ENCODE measurements around the gene S100A2. TPM values are rescaled to one million over a fixed set of nuclear protein-coding genes. Genes with fewer than 3 reads are reported as not detected.

S100A2 gene
- total and polyA plus RNA-seq, 2 of the 13 experiments (the other 11 are each of a cell fraction or from before 2014, with no cell fraction given) = 1.2 TPM

GRCh38 chr1:153612111-153612754 is 46.6 kb upstream of the S100A2 start (continued):
- TF ChIP-seq ZNF891 (CRISPR knock-in tag; IDR thresholded peaks at IDR 0.05) (peak; percentile 23; the same call in 1 of the 2 replicates), THAP11 (CRISPR knock-in tag; IDR thresholded peaks at IDR 0.05) (no peak), RFXAP (CRISPR knock-in tag; IDR thresholded peaks at IDR 0.05; ENCODE audit: borderline replicate concordance) (0 out of 2 replicates have a peak, but pooled peaks have one; percentile 33), GZF1 (CRISPR knock-in tag; IDR thresholded peaks at IDR 0.05) (no peak), GATA4 (IDR thresholded peaks at IDR 0.05; ENCODE audit: borderline replicate concordance, low read depth) (0 out of 2 replicates have a peak, but pooled peaks have one; percentile 19), ZNF788 (CRISPR knock-in tag; IDR thresholded peaks at IDR 0.05; ENCODE audit: borderline replicate concordance) (peak; percentile 23; the same call in 1 of the 2 replicates), CBFB (CRISPR knock-in tag; IDR thresholded peaks at IDR 0.05) (no peak), SALL1 (CRISPR knock-in tag; IDR thresholded peaks at IDR 0.05) (peak; percentile 3; the same call in 1 of the 2 replicates), BORCS8-MEF2B (CRISPR knock-in tag; IDR thresholded peaks at IDR 0.05) (0 out of 2 replicates have a peak, but pooled peaks have one; percentile 13), CENPX (CRISPR knock-in tag; IDR thresholded peaks at IDR 0.05) (no peak), FOXC1 (CRISPR knock-in tag; IDR thresholded peaks at IDR 0.05; ENCODE audit: borderline replicate concordance) (peak; percentile 28; the same call in 1 of the 2 replicates), SMAD1 (CRISPR knock-in tag; IDR thresholded peaks at IDR 0.05; ENCODE audit: borderline replicate concordance, low read depth) (0 out of 2 replicates have a peak, but pooled peaks have one; percentile 11), ZNF546 (CRISPR knock-in tag; conservative IDR thresholded peaks at IDR 0.05) (0 out of 2 replicates have a peak, but pooled peaks have one; percentile 28), POLR2G (IDR thresholded peaks at IDR 0.05; ENCODE audit: low read depth, low read length) (0 out of 2 replicates have a peak, but pooled peaks have one; percentile 8), ZSCAN21 (CRISPR knock-in tag; IDR thresholded peaks at IDR 0.05; ENCODE audit: borderline replicate concordance) (no peak), DNMT3B (CRISPR knock-in tag; conservative IDR thresholded peaks at IDR 0.05) (no peak), KDM5B (CRISPR knock-in tag; IDR thresholded peaks at IDR 0.05; ENCODE audit: borderline replicate concordance) (0 out of 2 replicates have a peak, but pooled peaks have one; percentile 8), ZBTB7A (CRISPR knock-in tag; IDR thresholded peaks at IDR 0.05) (0 out of 2 replicates have a peak, but pooled peaks have one; percentile 12), HNF4A (CRISPR knock-in tag; IDR thresholded peaks at IDR 0.05) (no peak), ZBTB42 (CRISPR knock-in tag; IDR thresholded peaks at IDR 0.05) (0 out of 2 replicates have a peak, but pooled peaks have one; percentile 77)
- TF ChIP-seq, protein P1, sequence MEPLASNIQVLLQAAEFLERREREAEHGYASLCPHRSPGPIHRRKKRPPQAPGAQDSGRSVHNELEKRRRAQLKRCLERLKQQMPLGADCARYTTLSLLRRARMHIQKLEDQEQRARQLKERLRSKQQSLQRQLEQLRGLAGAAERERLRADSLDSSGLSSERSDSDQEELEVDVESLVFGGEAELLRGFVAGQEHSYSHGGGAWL (CRISPR knock-in tag; IDR thresholded peaks at IDR 0.05) = 0 out of 2 replicates have a peak, but pooled peaks have one; percentile 18
- TF ChIP-seq, protein P2, sequence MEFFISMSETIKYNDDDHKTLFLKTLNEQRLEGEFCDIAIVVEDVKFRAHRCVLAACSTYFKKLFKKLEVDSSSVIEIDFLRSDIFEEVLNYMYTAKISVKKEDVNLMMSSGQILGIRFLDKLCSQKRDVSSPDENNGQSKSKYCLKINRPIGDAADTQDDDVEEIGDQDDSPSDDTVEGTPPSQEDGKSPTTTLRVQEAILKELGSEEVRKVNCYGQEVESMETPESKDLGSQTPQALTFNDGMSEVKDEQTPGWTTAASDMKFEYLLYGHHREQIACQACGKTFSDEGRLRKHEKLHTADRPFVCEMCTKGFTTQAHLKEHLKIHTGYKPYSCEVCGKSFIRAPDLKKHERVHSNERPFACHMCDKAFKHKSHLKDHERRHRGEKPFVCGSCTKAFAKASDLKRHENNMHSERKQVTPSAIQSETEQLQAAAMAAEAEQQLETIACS (CRISPR knock-in tag; IDR thresholded peaks at IDR 0.05) = no peak

Measured in HepG2 (cell line).